ENCODE results near the gene PLCB4. TPM values are rescaled to one million over a fixed set of nuclear protein-coding genes. Genes with fewer than 3 reads are reported as not detected.
A peak's percentile ranks its signal among the peaks of the same experiment; 100 is the strongest.

The PLCB4 gene
- total RNA-seq, 1 donor from 2014 or later: 30.5 TPM

GRCh38 chr20:9130521-9130920 is 61.6 kb downstream of the PLCB4 start:
- DNase-seq: no peak
- peaks cover 60% of the 10 kb centered on the region for H3K4me1 ChIP-seq
- H3K27ac ChIP-seq (replicated peaks): peak overlapping the region; percentile 67
- TF ChIP-seq CTCF (IDR thresholded peaks at IDR 0.05; ENCODE audit: borderline replicate concordance): no peak
- no peak overlapping the region for H3K4me3 ChIP-seq
- no peaks in the 10 kb centered on the region for H3K27me3 ChIP-seq (ENCODE audit: low read depth)
- peaks cover 9% of the 10 kb centered on the region for H3K36me3 ChIP-seq
- intact Hi-C loops (cut with micrococcal nuclease): loop anchor here (10.0 kb wide), 1 partner anchor 276 kb away; no protein-coding TSS in a partner anchor
- H3K9me3 ChIP-seq (replicated peaks): peaks cover 17% of the 10 kb centered on the region

- Histone ChIP-seq H3K4me3 (no peak overlapping the region), H3K27ac (replicated peaks) (peak overlapping the region; percentile 67), H3K4me1 (peaks cover 60% of the 10 kb centered on the region), H3K27me3 (ENCODE audit: low read depth) (no peaks in the 10 kb centered on the region), H3K36me3 (peaks cover 9% of the 10 kb centered on the region), H3K9me3 (replicated peaks) (peaks cover 17% of the 10 kb centered on the region)
- DNase-seq: no peak
- intact Hi-C loops (cut with micrococcal nuclease): loop anchor here (10.0 kb wide), 1 partner anchor 277 kb away; no protein-coding TSS in a partner anchor
- no peak for TF ChIP-seq CTCF (IDR thresholded peaks at IDR 0.05; ENCODE audit: borderline replicate concordance)
Observed at GRCh38 chr20:9131841-9132240, 63.0 kb downstream of the PLCB4 start.

DNA sequence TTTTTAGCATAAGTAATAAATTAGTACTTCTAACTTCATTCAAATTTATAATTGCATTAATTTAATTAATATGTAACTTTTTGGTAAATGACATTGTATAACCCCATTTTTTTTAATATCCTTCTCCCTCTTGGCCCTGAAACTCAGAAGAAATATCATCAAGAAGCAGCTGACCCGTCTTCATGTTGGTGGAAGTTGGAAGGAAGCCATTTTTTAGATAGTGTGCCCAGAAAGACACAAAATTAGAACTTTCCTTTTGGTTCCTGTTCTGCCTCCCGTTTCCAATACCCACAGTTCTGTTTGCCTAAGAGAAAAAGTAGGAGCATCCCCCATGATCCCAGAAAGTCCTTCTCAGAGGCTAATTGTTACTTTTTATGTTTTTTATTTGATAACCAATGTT is 65.5 kb downstream of the PLCB4 start:
- DNase-seq: no peak
- Histone ChIP-seq H3K9me3 (replicated peaks) (peaks cover 25% of the 10 kb centered on the region), H3K36me3 (peaks cover 9% of the 10 kb centered on the region), H3K27me3 (ENCODE audit: low read depth) (no peaks in the 10 kb centered on the region), H3K27ac (replicated peaks) (no peak overlapping the region), H3K4me1 (peaks cover 53% of the 10 kb centered on the region), H3K4me3 (no peak overlapping the region)
- intact Hi-C loops (cut with micrococcal nuclease): loop anchor here (10.0 kb wide), 1 partner anchor 280 kb away; no protein-coding TSS in a partner anchor
- no peak for TF ChIP-seq CTCF (IDR thresholded peaks at IDR 0.05; ENCODE audit: borderline replicate concordance)

GRCh38 chr20:9136114-9136513 is 67.2 kb downstream of the PLCB4 start:
- intact Hi-C loops (cut with micrococcal nuclease): loop anchor here (10.0 kb wide), 1 partner anchor 281 kb away; no protein-coding TSS in a partner anchor
- TF ChIP-seq CTCF (IDR thresholded peaks at IDR 0.05; ENCODE audit: borderline replicate concordance): no peak
- DNase-seq: no peak
- peaks cover 49% of the 10 kb centered on the region for H3K4me1 ChIP-seq
- no peak overlapping the region for H3K4me3 ChIP-seq
- H3K27ac ChIP-seq (replicated peaks): peak overlapping the region; percentile 46
- peaks cover 29% of the 10 kb centered on the region for H3K9me3 ChIP-seq (replicated peaks)
- H3K27me3 ChIP-seq (ENCODE audit: low read depth): no peaks in the 10 kb centered on the region
- peaks cover 9% of the 10 kb centered on the region for H3K36me3 ChIP-seq

- H3K36me3 ChIP-seq: peaks cover 9% of the 10 kb centered on the region
- TF ChIP-seq CTCF (IDR thresholded peaks at IDR 0.05; ENCODE audit: borderline replicate concordance): no peak
- H3K27me3 ChIP-seq (ENCODE audit: low read depth): no peaks in the 10 kb centered on the region
- no peak overlapping the region for H3K4me3 ChIP-seq
- H3K27ac ChIP-seq (replicated peaks): peak overlapping the region; percentile 46
- H3K4me1 ChIP-seq: peaks cover 46% of the 10 kb centered on the region
- peaks cover 21% of the 10 kb centered on the region for H3K9me3 ChIP-seq (replicated peaks)
- intact Hi-C loops (cut with micrococcal nuclease): loop anchor here (10.0 kb wide), 1 partner anchor 282 kb away; no protein-coding TSS in a partner anchor
- DNase-seq: no peak
Observed at GRCh38 chr20:9137001-9137400, 68.1 kb downstream of the PLCB4 start.

All from left ventricle myocardium inferior (tissue), 1 donor.